ENCODE results near the gene MVK.

GRCh38 chr12:109541413-109541726 lies 32.2 kb upstream of the MVK start:
- TF ChIP-seq CTCF (conservative IDR thresholded peaks at IDR 0.05 in 1 of 2, IDR thresholded peaks at IDR 0.05 in 1 of 2; ENCODE audit: extremely low read depth in 1 of 2, insufficient read depth in 1 of 2, low read depth in 1 of 2, low read length in 2 of 2): no peak
- no peak for TF ChIP-seq EZH2 (IDR thresholded peaks at IDR 0.05; ENCODE audit: borderline replicate concordance, low read length)
